GM23338 (cell line): ENCODE data around the gene COL24A1. TPM values are rescaled to one million over a fixed set of nuclear protein-coding genes. Genes with fewer than 3 reads are reported as not detected.

Experiments
- ATAC-seq: fragments of 200-7000 bp; cut with Tn5 transposase; 3 replicates; pipeline ENCODE4 v1.9.1; 2020
- DNase-seq: peaks from one replicate; pipeline ENCODE4 v3.0.0-alpha.2; 2015; ENCODE audit warnings: low spot score
- H2AFZ ChIP-seq: fragments of 200-600 bp; sonication (generic); 2 replicates; pipeline ENCODE4 v1.8.0; 2016; ENCODE audit warnings: antibody characterized with exemption, mild to moderate bottlenecking, moderate library complexity
- H3F3A ChIP-seq: fragments of 200-600 bp; sonication (generic); replicated peaks from 2 replicates; pipeline ENCODE4 v1.8.0; 2017; ENCODE audit warnings: antibody characterized with exemption, mixed run types, low read depth
- H3K27ac ChIP-seq: fragments of 200-600 bp; sonication (generic); 2 replicates; pipeline ENCODE4 v1.6.1; 2016; ENCODE audit warnings: low read depth
- H3K27me3 ChIP-seq: fragments of 200-600 bp; sonication (generic); 2 replicates; pipeline ENCODE4 v1.8.0; 2016; ENCODE audit warnings: mild to moderate bottlenecking, mixed run types, moderate library complexity; ENCODE audit not compliant: insufficient read depth
- H3K36me3 ChIP-seq: fragments of 200-600 bp; sonication (generic); 2 replicates; pipeline ENCODE4 v1.8.0; 2016; ENCODE audit warnings: mild to moderate bottlenecking; ENCODE audit not compliant: insufficient read depth
- H3K4me1 ChIP-seq: fragments of 200-600 bp; sonication (generic); 2 replicates; pipeline ENCODE4 v1.8.0; 2016; ENCODE audit warnings: mild to moderate bottlenecking, moderate library complexity; ENCODE audit not compliant: insufficient read depth
- H3K4me2 ChIP-seq: fragments of 200-600 bp; sonication (generic); 2 replicates; pipeline ENCODE4 v1.7.1; 2017; ENCODE audit warnings: mixed run types
- H3K4me3 ChIP-seq: fragments of 200-600 bp; sonication (generic); 2 replicates; pipeline ENCODE4 v1.6.1; 2016; ENCODE audit warnings: mixed run types
- H3K79me2 ChIP-seq: fragments of 200-600 bp; sonication (generic); replicated peaks from 2 replicates; pipeline ENCODE4 v1.8.0; 2017; ENCODE audit warnings: mild to moderate bottlenecking; ENCODE audit not compliant: insufficient read depth
- H3K9me2 ChIP-seq: fragments of 200-600 bp; sonication (generic); 2 replicates; pipeline ENCODE4 v1.8.0; 2017; ENCODE audit not compliant: insufficient read depth
- H4K20me1 ChIP-seq: fragments of 200-600 bp; sonication (generic); replicated peaks from 2 replicates; pipeline ENCODE4 v1.8.0; 2017; ENCODE audit warnings: mild to moderate bottlenecking; ENCODE audit not compliant: insufficient read depth
- H3K27ac Mint-ChIP-seq: 2 replicates; pipeline ENCODE4 v1.8.0; 2020; ENCODE audit warnings: inconsistent platforms, mild to moderate bottlenecking, moderate library complexity, mixed read lengths
- H3K27me3 Mint-ChIP-seq: 3 replicates; pipeline ENCODE4 v1.8.0; 2022; ENCODE audit warnings: low read depth, mild to moderate bottlenecking, moderate library complexity, mixed read lengths, inconsistent platforms; ENCODE audit not compliant: insufficient read depth, poor library complexity
- H3K36me3 Mint-ChIP-seq: 3 replicates; pipeline ENCODE4 v1.8.0; 2021; ENCODE audit warnings: low read depth, mild to moderate bottlenecking, inconsistent platforms, moderate library complexity, mixed read lengths
- H3K4me1 Mint-ChIP-seq: 3 replicates; pipeline ENCODE4 v1.8.0; 2020; ENCODE audit warnings: mild to moderate bottlenecking, inconsistent platforms, mixed read lengths
- H3K4me3 Mint-ChIP-seq: 3 replicates; pipeline ENCODE4 v1.8.0; 2021; ENCODE audit warnings: moderate library complexity, mild to moderate bottlenecking, inconsistent platforms, mixed read lengths
- H3K9me3 Mint-ChIP-seq: 3 replicates; pipeline ENCODE4 v1.8.0; 2020; ENCODE audit warnings: moderate library complexity, mild to moderate bottlenecking, inconsistent platforms, mixed read lengths
- CREB1 ChIP-seq: fragments of 250-450 bp; sonication (Bioruptor Pico); IDR thresholded peaks from 2 replicates; pipeline ENCODE4 v1.5.0; 2020; ENCODE audit warnings: low read depth, mild to moderate bottlenecking, moderate library complexity
- EZH2 ChIP-seq: fragments of 200-600 bp; sonication (generic); IDR thresholded peaks from one replicate; pipeline ENCODE4 v1.8.0; 2017; ENCODE audit warnings: antibody characterized with exemption, mild to moderate bottlenecking, low read depth; ENCODE audit not compliant: unreplicated experiment
- EZH2phosphoT487 ChIP-seq: fragments of 200-600 bp; sonication (generic); IDR thresholded peaks from one replicate; pipeline ENCODE4 v1.8.1; 2018; ENCODE audit warnings: antibody characterized with exemption; ENCODE audit not compliant: unreplicated experiment
- POLR2AphosphoS5 ChIP-seq: IDR thresholded peaks from 2 replicates; pipeline ENCODE4 v1.6.1; 2016; ENCODE audit warnings: antibody characterized with exemption, low read depth
- ZNF114 ChIP-seq: fragments of 250-450 bp; sonication (Bioruptor Pico); IDR thresholded peaks from 2 replicates; pipeline ENCODE4 v1.5.0; 2020; ENCODE audit warnings: mild to moderate bottlenecking, moderate library complexity
- polyA plus RNA-seq: library from polyadenylated mRNA; unstranded; fragments of >200 nt; fragmentation: Nextera tagmentation; extraction: Ambion mirVana; gene quantifications from 2 replicates; pipeline ENCODE4 v1.2.1, GENCODE V29; 2016
- total RNA-seq: library from RNA; depleted of rRNA; stranded (reverse); fragments of >200 nt; shearing (Covaris generic); gene quantifications from 2 replicates; pipeline ENCODE4 v1.2.3, GENCODE V29; 2014
- TF ChIP-seq, protein P1 (sequence below): fragments of 250-450 bp; sonication (Bioruptor Pico); IDR thresholded peaks from 2 replicates; pipeline ENCODE4 v1.5.0; 2020; ENCODE audit warnings: mild to moderate bottlenecking, moderate library complexity
- TF ChIP-seq, protein P2 (sequence below): IDR thresholded peaks from 2 replicates; pipeline ENCODE4 v1.6.1; 2016; ENCODE audit warnings: antibody characterized with exemption

The COL24A1 gene
- total and polyA plus RNA-seq, 2 experiments from 2014 or later, result 1.2 to 2.1 TPM

DNA sequence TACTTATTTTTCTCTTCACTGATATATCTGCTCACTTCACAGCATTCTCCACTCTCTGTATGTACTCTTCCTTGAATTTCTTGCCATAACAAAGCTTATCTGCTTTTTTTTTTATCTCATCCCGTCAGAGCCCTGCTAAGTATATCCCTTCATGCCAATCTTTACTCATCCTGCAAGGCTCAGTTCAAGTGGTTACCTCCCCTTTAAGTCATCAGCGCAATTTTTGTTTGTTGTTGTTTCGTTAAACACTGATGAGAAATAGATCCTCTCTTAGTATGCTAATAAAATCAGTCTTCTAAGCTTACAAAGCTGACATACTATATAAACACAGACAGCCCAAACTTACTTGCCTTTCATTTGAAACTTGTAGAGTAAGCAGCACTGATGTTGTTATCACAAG is 17.8 kb downstream of the COL24A1 start:
- Histone ChIP-seq H3K4me2 (no peak overlapping the region), H3K4me1 (no peaks in the 10 kb centered on the region), H3K4me3 (no peak overlapping the region), H4K20me1 (no peaks in the 10 kb centered on the region), H3K79me2 (no peaks in the 10 kb centered on the region), H3K9me2 (no peaks in the 10 kb centered on the region), H3K27me3 (no peaks in the 10 kb centered on the region), H3F3A (no peaks in the 10 kb centered on the region), H3K36me3 (no peaks in the 10 kb centered on the region), H3K27ac (no peak overlapping the region), H2AFZ (no peak overlapping the region)
- Mint-ChIP-seq H3K27me3 (no peaks in the 10 kb centered on the region), H3K9me3 (no peaks in the 10 kb centered on the region), H3K27ac (no peak overlapping the region), H3K4me1 (no peaks in the 10 kb centered on the region), H3K4me3 (no peak overlapping the region), H3K36me3 (no peaks in the 10 kb centered on the region)
- TF ChIP-seq EZH2 (no peak), EZH2phosphoT487 (no peak), ZNF114 (no peak), POLR2AphosphoS5 (no peak), CREB1 (no peak)
- TF ChIP-seq, protein P1, sequence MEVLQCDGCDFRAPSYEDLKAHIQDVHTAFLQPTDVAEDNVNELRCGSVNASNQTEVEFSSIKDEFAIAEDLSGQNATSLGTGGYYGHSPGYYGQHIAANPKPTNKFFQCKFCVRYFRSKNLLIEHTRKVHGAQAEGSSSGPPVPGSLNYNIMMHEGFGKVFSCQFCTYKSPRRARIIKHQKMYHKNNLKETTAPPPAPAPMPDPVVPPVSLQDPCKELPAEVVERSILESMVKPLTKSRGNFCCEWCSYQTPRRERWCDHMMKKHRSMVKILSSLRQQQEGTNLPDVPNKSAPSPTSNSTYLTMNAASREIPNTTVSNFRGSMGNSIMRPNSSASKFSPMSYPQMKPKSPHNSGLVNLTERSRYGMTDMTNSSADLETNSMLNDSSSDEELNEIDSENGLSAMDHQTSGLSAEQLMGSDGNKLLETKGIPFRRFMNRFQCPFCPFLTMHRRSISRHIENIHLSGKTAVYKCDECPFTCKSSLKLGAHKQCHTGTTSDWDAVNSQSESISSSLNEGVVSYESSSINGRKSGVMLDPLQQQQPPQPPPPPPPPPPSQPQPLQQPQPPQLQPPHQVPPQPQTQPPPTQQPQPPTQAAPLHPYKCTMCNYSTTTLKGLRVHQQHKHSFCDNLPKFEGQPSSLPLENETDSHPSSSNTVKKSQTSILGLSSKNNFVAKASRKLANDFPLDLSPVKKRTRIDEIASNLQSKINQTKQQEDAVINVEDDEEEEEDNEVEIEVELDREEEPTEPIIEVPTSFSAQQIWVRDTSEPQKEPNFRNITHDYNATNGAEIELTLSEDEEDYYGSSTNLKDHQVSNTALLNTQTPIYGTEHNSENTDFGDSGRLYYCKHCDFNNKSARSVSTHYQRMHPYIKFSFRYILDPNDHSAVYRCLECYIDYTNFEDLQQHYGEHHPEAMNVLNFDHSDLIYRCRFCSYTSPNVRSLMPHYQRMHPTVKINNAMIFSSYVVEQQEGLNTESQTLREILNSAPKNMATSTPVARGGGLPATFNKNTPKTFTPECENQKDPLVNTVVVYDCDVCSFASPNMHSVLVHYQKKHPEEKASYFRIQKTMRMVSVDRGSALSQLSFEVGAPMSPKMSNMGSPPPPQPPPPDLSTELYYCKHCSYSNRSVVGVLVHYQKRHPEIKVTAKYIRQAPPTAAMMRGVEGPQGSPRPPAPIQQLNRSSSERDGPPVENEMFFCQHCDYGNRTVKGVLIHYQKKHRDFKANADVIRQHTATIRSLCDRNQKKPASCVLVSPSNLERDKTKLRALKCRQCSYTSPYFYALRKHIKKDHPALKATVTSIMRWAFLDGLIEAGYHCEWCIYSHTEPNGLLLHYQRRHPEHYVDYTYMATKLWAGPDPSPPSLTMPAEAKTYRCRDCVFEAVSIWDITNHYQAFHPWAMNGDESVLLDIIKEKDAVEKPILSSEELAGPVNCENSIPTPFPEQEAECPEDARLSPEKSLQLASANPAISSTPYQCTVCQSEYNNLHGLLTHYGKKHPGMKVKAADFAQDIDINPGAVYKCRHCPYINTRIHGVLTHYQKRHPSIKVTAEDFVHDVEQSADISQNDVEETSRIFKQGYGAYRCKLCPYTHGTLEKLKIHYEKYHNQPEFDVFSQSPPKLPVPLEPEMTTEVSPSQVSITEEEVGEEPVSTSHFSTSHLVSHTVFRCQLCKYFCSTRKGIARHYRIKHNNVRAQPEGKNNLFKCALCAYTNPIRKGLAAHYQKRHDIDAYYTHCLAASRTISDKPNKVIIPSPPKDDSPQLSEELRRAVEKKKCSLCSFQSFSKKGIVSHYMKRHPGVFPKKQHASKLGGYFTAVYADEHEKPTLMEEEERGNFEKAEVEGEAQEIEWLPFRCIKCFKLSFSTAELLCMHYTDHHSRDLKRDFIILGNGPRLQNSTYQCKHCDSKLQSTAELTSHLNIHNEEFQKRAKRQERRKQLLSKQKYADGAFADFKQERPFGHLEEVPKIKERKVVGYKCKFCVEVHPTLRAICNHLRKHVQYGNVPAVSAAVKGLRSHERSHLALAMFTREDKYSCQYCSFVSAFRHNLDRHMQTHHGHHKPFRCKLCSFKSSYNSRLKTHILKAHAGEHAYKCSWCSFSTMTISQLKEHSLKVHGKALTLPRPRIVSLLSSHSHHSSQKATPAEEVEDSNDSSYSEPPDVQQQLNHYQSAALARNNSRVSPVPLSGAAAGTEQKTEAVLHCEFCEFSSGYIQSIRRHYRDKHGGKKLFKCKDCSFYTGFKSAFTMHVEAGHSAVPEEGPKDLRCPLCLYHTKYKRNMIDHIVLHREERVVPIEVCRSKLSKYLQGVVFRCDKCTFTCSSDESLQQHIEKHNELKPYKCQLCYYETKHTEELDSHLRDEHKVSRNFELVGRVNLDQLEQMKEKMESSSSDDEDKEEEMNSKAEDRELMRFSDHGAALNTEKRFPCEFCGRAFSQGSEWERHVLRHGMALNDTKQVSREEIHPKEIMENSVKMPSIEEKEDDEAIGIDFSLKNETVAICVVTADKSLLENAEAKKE (CRISPR knock-in tag), result no peak
- TF ChIP-seq, protein P2, sequence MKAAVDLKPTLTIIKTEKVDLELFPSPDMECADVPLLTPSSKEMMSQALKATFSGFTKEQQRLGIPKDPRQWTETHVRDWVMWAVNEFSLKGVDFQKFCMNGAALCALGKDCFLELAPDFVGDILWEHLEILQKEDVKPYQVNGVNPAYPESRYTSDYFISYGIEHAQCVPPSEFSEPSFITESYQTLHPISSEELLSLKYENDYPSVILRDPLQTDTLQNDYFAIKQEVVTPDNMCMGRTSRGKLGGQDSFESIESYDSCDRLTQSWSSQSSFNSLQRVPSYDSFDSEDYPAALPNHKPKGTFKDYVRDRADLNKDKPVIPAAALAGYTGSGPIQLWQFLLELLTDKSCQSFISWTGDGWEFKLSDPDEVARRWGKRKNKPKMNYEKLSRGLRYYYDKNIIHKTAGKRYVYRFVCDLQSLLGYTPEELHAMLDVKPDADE, result no peak
- ATAC-seq (no peak), DNase-seq (no peak)
